Panc1 (cell line): Measurements from ENCODE around the gene MAMDC2. TPM values are rescaled to one million over a fixed set of nuclear protein-coding genes. Genes with fewer than 3 reads are reported as not detected.

Experiments used
- ATAC-seq: fragments of 200-7000 bp; cut with Tn5 transposase; 2 replicates; pipeline ENCODE4 v1.9.1; 2020; ENCODE audit warnings: mild to moderate bottlenecking, moderate library complexity
- BruUV-seq: library from RNA; stranded (reverse); fragments of 400-500 nt; replicated peaks from 2 replicates; lab custom pipeline; 2021; lab: Mats Ljungman, UMichigan
- CTCF ChIA-PET: fragments of 300-600 bp; sonication (Branson Sonifier 250); formaldehyde crosslinking; loops from one replicate; lab custom pipeline; 2022; ENCODE audit warnings: antibody characterized with exemption; lab: Charles Lee
- POLR2A ChIA-PET: fragments of 300-600 bp; sonication (Branson Sonifier 250); formaldehyde crosslinking; loops from one replicate; lab custom pipeline; 2022; ENCODE audit warnings: antibody characterized with exemption; lab: Charles Lee
- DNase-seq: peaks from one replicate; pipeline ENCODE4 v3.0.0-alpha.2; 2010; ENCODE audit warnings: low read depth, low spot score
- H3K27ac ChIP-seq: 2 replicates; pipeline ENCODE4 v1.5.1; 2011; ENCODE audit warnings: mild to moderate bottlenecking, low read length, inconsistent platforms
- H3K27me3 ChIP-seq: fragments of 200-500 bp; sonication (Bioruptor generic); 2 replicates; pipeline ENCODE4 v1.6.0; 2014; ENCODE audit warnings: low read length, inconsistent platforms; ENCODE audit not compliant: control insufficient read depth, insufficient read depth
- H3K36me3 ChIP-seq: fragments of 200-500 bp; sonication (Bioruptor generic); 2 replicates; pipeline ENCODE4 v1.5.1; 2014; ENCODE audit warnings: inconsistent platforms, mild to moderate bottlenecking, low read length, moderate library complexity; ENCODE audit not compliant: control insufficient read depth, insufficient read depth
- H3K4me1 ChIP-seq: 2 replicates; pipeline ENCODE4 v1.5.1; 2011; ENCODE audit warnings: inconsistent platforms, mild to moderate bottlenecking, low read length, moderate library complexity; ENCODE audit not compliant: control insufficient read depth, insufficient read depth
- H3K4me3 ChIP-seq, 2 experiments: 2 replicates each; pipeline ENCODE4 v1.5.1; 2011 to 2012; ENCODE audit warnings: low read depth in 2 of 2, low read length in 2 of 2, mild to moderate bottlenecking in 2 of 2, inconsistent platforms in 1 of 2, moderate library complexity in 1 of 2
- H3K9me3 ChIP-seq: fragments of 200-500 bp; sonication (Bioruptor generic); 2 replicates; pipeline ENCODE4 v1.5.1; 2014; ENCODE audit warnings: low read depth, mild to moderate bottlenecking, inconsistent platforms, low read length, moderate library complexity; ENCODE audit not compliant: control insufficient read depth, insufficient read depth
- POLR2AphosphoS5 ChIP-seq: IDR thresholded peaks from 2 replicates; pipeline ENCODE4 v1.6.1; 2012; ENCODE audit warnings: mild to moderate bottlenecking, low read depth, low read length, moderate library complexity
- SIN3A ChIP-seq: IDR thresholded peaks from 2 replicates; pipeline ENCODE4 v1.6.1; 2012; ENCODE audit warnings: low read depth, mild to moderate bottlenecking, low read length, moderate library complexity, borderline replicate concordance; ENCODE audit not compliant: insufficient read depth
- TCF7L2 ChIP-seq: IDR thresholded peaks from 2 replicates; pipeline ENCODE4 v1.6.1; 2011; ENCODE audit warnings: mild to moderate bottlenecking, low read depth, low read length, inconsistent platforms
- in situ Hi-C: cut with HindIII; loops from 2 replicates; pipeline ENCODE4 v1.10.0; 2016; ENCODE audit warnings: low sequenced_read_pairs, low pct_unique_long_range_greater_than_20kb
- intact Hi-C: fragments of 100-400 bp; cut with micrococcal nuclease; formaldehyde crosslinking; loops from one replicate; pipeline ENCODE4 v1.10.0; 2022; ENCODE audit not compliant: unreplicated experiment
- total RNA-seq: library from RNA; stranded (reverse); gene quantifications from one replicate; pipeline ENCODE4 v1.2.1, GENCODE V29; 2021; ENCODE audit not compliant: unreplicated experiment
- TF ChIP-seq, protein P1 (sequence below), 2 experiments: IDR thresholded peaks; 2 replicates each; pipeline ENCODE4 v1.6.1; 2011 to 2012; ENCODE audit warnings: low read depth in 2 of 2, control low read depth in 1 of 2, low read length in 1 of 2, mild to moderate bottlenecking in 1 of 2, moderate library complexity in 1 of 2; ENCODE audit not compliant: insufficient read depth in 1 of 2
- TF ChIP-seq, protein P2 (sequence below): fragments of 450-650 bp; IDR thresholded peaks from 2 replicates; pipeline ENCODE4 v1.5.1; 2017; ENCODE audit warnings: mild to moderate bottlenecking

The MAMDC2 gene
- total RNA-seq, 1 experiment from 2014 or later, result 1.5 TPM

GRCh38 chr9:70130266-70130665, 86.6 kb downstream of the MAMDC2 start:
- ATAC-seq (no peak), DNase-seq (no peak)
- Histone ChIP-seq H3K4me3 (no peak overlapping the region), H3K9me3 (no peaks in the 10 kb centered on the region), H3K27ac (no peak overlapping the region), H3K36me3 (no peaks in the 10 kb centered on the region; the same call in 1 of the 2 replicates), H3K27me3 (no peaks in the 10 kb centered on the region), H3K4me1 (no peaks in the 10 kb centered on the region)
- TF ChIP-seq POLR2AphosphoS5 (no peak), SIN3A (no peak), TCF7L2 (no peak)
- TF ChIP-seq, protein P1, sequence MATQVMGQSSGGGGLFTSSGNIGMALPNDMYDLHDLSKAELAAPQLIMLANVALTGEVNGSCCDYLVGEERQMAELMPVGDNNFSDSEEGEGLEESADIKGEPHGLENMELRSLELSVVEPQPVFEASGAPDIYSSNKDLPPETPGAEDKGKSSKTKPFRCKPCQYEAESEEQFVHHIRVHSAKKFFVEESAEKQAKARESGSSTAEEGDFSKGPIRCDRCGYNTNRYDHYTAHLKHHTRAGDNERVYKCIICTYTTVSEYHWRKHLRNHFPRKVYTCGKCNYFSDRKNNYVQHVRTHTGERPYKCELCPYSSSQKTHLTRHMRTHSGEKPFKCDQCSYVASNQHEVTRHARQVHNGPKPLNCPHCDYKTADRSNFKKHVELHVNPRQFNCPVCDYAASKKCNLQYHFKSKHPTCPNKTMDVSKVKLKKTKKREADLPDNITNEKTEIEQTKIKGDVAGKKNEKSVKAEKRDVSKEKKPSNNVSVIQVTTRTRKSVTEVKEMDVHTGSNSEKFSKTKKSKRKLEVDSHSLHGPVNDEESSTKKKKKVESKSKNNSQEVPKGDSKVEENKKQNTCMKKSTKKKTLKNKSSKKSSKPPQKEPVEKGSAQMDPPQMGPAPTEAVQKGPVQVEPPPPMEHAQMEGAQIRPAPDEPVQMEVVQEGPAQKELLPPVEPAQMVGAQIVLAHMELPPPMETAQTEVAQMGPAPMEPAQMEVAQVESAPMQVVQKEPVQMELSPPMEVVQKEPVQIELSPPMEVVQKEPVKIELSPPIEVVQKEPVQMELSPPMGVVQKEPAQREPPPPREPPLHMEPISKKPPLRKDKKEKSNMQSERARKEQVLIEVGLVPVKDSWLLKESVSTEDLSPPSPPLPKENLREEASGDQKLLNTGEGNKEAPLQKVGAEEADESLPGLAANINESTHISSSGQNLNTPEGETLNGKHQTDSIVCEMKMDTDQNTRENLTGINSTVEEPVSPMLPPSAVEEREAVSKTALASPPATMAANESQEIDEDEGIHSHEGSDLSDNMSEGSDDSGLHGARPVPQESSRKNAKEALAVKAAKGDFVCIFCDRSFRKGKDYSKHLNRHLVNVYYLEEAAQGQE (IDR thresholded peaks at IDR 0.05; ENCODE audit: insufficient read depth in 1 of 2, low read depth in 2 of 2, low read length in 1 of 2), result no peak
- TF ChIP-seq, protein P2, sequence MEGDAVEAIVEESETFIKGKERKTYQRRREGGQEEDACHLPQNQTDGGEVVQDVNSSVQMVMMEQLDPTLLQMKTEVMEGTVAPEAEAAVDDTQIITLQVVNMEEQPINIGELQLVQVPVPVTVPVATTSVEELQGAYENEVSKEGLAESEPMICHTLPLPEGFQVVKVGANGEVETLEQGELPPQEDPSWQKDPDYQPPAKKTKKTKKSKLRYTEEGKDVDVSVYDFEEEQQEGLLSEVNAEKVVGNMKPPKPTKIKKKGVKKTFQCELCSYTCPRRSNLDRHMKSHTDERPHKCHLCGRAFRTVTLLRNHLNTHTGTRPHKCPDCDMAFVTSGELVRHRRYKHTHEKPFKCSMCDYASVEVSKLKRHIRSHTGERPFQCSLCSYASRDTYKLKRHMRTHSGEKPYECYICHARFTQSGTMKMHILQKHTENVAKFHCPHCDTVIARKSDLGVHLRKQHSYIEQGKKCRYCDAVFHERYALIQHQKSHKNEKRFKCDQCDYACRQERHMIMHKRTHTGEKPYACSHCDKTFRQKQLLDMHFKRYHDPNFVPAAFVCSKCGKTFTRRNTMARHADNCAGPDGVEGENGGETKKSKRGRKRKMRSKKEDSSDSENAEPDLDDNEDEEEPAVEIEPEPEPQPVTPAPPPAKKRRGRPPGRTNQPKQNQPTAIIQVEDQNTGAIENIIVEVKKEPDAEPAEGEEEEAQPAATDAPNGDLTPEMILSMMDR, result no peak
- no TSS peak for BruUV-seq
- POLR2A ChIA-PET, result no interaction called here
- CTCF ChIA-PET, result no interaction called here
- in situ Hi-C loops, result no loop called here
- intact Hi-C loops, result no loop called here

- Histone ChIP-seq H3K27ac (no peak overlapping the region), H3K27me3 (no peaks in the 10 kb centered on the region), H3K4me3 (no peak overlapping the region), H3K4me1 (no peaks in the 10 kb centered on the region), H3K36me3 (no peaks in the 10 kb centered on the region; the same call in 1 of the 2 replicates), H3K9me3 (no peaks in the 10 kb centered on the region)
- CTCF ChIA-PET, result no interaction called here
- TF ChIP-seq POLR2AphosphoS5, result no peak
- no peak for TF ChIP-seq TCF7L2
- TF ChIP-seq, protein P1 (IDR thresholded peaks at IDR 0.05; ENCODE audit: insufficient read depth in 1 of 2, low read depth in 2 of 2, low read length in 1 of 2), result no peak
- TF ChIP-seq SIN3A, result no peak
- TF ChIP-seq, protein P2, result no peak
- intact Hi-C loops, result no loop called here
- no peak for DNase-seq
- BruUV-seq, result no TSS peak
- in situ Hi-C loops, result no loop called here
- ATAC-seq, result no peak
- POLR2A ChIA-PET, result no interaction called here
Measured at GRCh38 chr9:70131296-70131695, 87.6 kb downstream of the MAMDC2 start.
